NCI-H1092 treated with DMSO at 0.1 percent for 48 hours (cell line): ENCODE measurements around the gene EPS8L3.
"Not testable (repeated sequence)": the region's sequence is repeated elsewhere in the genome, so short reads cannot be mapped to it uniquely, and the experiment has no call there.

Experiments used
- DNase-seq: peaks from one replicate; lab custom pipeline; 2025; lab: John Stamatoyannopoulos, UW

EPS8L3 gene

DNA sequence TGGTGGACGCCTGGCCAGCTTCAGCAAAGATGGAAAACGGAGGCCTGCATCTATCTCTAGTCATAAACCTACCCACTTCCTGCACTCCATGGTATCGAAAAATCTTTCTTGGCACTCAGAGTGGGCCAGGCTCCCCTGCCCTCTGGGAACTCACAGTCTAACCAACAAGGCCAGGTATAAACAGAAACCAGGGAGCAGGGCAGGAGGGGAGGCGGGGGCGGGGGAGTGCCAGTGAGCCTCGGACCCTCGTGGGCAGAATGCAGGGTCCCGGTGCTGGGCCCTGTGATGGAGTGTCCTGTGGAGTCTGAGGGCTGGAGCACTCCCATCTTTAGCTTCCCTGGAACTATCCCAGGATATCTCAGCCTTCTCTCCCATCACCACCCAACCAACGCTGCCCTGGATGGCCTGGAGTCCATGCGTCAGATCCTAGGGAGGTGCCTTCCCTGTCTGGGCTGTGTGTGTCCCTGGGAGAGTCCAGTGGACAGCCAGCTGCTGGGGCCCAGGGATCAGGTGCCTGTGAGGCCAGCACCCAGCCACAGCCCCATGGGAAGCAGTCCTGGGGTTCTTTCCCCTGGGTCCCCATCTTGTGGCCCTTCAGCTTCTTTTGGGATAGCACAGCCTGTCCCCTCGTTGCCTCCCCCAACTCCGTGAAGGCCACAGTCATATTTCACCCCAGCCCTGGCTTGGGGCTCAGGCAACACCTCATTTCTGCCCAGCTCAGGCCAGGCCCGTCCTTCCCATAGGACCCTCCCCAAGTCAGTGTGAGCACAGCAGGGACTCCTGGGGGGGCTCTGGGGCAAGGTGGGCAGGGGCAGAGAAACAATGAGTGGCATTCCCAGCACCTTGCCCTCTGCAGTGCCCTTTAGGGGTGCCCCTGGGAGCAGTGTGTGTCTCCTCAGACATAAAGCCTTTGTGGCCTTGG, 1.1 kb upstream of the EPS8L3 start:
- no peak for DNase-seq

DNA sequence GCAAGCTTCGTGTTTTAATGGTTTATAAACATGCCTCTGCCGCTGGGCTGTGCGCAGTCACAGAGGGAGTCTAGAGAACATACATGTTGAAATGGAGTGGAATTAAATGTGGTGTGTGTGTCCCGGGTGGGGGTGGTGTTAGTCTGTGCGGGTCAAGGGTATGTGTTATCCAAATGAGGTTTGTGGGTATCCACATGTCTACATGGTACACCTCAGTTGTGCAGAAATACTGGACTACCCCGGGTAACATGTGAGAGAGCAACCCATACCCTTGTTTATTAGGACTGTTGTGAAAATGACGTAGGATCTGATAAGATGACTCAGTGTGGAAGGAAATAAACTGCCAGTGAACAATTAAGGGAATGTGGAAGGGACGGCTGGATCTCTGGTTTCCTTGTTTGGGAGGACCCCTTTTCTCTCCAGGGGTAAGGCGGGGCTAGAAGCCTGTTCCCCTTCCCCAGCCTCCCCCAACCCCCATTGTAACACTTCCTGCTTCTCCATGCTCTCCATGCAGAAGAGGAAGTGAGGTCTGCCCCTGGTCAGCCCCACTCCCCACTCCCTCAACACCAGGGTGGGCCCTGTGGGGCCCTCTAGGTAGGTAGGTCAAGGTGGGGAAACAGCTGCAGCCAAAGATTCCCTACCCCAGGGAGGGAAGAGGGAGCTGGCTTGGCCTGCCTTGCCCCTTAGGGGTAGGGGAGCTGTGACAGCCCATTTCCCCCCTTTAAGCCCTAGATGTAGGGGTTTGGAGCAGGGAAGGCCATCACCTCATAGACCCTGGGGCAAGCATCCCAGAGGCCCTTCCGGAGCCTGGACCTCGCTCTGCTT, 690 bp downstream of the EPS8L3 start:
- no peak for DNase-seq

- no peak for DNase-seq
Observed at GRCh38 chr1:109762039-109762585, 1.6 kb downstream of the EPS8L3 start.

DNA sequence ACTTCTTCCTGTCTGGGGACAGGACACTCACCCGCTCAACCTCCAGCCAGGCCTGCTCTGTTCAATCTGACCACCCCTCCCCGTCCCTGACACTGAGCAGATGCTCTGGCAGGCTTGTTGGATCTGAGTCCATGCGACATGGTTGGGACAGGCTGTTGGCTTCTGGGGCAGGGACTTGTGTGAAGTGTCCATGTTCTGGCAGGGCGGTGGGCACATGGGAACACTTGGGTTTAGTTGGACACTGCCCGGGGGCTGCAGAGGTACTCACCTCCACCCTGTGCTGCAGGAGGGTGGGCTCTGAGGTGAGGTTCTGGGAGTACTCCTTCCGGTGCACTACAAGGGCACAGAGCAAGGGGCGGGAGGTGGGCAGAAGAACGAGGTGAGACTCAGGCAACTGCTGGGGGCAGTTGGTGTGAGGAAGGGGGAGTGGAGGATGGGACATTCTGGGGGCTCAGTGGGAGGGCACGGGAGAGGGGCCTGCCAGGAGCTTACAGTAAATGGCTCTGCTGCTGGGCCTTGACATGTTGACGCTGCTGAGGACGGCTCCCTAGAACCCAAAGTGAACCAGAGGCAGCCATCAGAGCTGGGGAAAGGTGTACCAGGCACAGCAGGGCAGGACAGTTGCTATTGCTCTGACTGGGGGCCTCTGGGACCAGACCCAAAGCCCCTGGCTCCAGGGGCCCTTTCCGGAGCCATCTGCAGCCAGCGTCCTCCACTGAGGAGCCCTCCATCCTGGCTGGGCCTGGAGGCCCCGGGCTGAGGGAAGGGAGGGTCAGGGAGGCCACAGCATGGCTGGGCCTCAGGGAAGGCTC, 2.3 kb downstream of the EPS8L3 start:
- no peak for DNase-seq

DNA sequence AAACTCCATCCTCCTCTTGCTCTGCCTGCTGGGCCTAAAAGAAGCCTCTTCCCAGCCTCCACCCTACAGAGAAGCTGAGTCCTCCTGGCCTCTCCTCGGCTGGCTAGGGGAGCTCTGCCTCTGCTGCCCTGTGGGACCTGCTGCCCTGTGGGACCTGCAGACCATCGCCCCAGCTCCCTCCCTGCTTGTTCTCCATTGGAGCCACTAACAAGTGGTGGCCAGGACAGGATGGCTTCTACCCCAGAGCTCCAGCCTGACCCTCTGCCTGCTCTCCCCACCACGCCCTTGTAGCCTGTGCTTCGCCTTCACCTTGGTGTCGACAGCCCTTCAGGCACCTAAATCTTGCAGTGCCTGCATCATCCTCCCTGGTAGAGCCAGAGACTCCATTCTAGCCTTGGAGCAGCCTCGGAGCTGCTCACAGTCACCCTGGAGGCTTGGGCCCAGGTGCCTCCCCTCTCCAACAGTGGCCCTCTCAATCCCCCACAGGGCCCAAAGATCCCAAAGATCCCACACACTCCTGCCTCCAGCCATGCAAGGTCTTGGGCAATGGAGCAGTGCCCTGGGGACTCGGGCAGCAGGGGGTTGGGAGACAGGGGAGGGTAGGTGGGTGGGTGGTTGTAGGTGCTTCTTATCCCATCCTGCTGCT, 3.0 kb downstream of the EPS8L3 start:
- DNase-seq = no peak

DNA sequence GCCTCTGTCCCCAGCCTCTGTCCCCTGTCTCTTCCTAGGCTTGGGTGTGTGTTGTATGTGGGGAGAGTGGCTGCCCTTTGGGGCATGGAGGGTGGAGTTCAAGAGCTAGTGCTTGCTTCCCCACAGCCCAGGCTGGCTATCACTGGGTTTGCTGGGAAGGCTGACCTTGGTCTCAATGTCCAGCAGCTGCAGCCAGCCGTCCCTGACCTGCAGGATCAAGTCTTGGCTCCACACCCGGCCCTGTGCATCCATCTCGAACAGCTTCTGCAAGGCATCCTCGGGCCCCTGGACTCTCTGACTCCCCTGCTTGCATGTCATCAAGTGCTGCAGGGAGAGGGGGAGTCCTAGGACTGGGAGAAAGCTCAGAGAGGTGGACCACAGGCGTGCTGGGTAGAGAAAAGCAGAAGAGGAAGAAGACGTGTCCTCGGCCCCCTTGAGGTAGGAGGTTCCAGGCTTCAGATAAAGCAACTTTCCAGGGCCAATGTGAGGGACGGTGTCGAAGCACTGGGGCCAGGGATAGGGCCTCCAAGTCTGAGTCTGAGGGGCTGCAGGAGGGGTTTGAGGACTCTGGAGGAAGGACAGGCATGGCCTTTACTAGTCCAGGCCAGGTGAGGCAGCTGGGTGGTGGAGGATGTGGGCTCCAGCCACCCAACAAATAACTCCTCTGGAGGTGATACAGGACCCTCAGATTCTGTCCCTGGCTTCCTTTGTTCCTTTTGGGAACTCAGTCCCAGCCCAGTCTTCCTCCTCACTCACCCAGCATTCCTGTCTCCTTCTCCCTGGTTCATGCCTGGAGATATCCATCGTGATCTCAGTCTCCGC, 4.0 kb downstream of the EPS8L3 start:
- DNase-seq = no peak

GRCh38 chr1:109757936-109758786, 5.6 kb downstream of the EPS8L3 start:
- no peak for DNase-seq

GRCh38 chr1:109756848-109757521, 6.7 kb downstream of the EPS8L3 start:
- no peak for DNase-seq

DNA sequence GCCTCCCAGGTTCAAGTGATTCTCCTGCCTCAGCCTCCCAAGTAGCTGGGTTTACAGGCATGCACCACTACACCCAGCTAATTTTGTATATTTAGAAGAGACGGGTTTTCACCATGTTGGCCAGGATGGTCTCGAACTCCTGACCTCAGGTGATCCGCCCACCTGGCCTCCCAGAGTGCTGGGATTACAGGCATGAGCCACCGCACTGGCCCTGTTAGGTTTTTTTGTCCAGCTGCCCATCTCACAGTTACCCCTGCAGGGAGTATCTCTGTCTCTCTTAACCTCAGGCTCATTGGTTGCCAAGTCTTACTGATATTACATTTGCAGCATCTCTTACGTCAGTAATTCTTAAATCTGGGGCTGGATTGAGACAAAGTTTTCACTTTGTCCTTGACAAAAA, 7.4 kb downstream of the EPS8L3 start:
- DNase-seq = not testable (repeated sequence)

DNA sequence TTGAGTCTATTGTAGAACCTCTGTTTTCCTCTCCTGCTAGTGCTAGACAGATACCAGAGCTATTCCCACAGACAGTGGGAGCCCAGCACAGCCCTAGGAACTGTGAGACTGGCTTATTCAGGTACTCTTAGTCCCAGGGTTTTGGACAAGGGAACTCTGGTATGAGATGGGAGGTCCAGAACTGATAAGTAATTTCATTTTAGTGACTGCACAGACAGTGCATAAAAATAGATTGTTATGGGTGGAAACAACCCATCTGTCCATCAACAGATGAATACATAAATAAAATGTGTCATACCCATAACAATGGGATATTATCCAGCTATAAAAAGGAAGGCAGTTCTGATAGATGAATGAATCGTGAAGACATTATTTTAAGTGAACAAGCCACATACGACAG, 9.0 kb downstream of the EPS8L3 start:
- DNase-seq = no peak

- DNase-seq = no peak
Observed at GRCh38 chr1:109751531-109752260, 12.0 kb downstream of the EPS8L3 start.

- no peak for DNase-seq
Observed at GRCh38 chr1:109750920-109751319, 12.8 kb downstream of the EPS8L3 start.

- DNase-seq = no peak
Observed at GRCh38 chr1:109750241-109750882, 13.4 kb downstream of the EPS8L3 start.

DNA sequence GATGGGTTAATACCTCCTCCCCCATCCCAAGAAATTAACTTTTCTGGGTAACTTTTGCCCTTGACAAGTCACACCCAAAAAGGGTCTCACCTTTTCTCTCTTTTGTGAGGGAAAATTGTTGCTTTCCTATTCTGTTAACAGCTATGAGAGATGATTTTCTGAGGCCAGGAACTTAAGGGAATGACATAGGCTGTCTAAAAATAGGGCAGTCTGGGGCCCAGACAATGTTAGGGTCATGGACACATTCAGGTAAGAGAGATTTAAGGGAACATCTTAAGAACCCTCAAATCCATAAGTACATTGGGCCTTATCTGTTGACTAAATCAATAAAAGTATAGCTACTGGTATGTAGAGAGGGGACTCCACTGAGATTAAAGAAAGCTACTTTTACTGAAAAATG, 14.5 kb downstream of the EPS8L3 start:
- no peak for DNase-seq

GRCh38 chr1:109748311-109748710, 15.4 kb downstream of the EPS8L3 start:
- DNase-seq = not testable (repeated sequence)

GRCh38 chr1:109740615-109741373, 22.9 kb downstream of the EPS8L3 start, which contains the start of gene GSTM3:
Gene GSTM3 (minus strand): TSS chr1:109741038. CDS start chr1:109740287, 751 bp downstream.
- DNase-seq = peak; percentile 65
